ENCODE results near the gene PCDHB7.
"Not testable (repeated sequence)": the region's sequence is repeated elsewhere in the genome, so short reads cannot be mapped to it uniquely, and the experiment has no call there.

GRCh38 chr5:141179371-141179770 is 6.9 kb downstream of the PCDHB7 start:
- TF ChIP-seq, protein P1, sequence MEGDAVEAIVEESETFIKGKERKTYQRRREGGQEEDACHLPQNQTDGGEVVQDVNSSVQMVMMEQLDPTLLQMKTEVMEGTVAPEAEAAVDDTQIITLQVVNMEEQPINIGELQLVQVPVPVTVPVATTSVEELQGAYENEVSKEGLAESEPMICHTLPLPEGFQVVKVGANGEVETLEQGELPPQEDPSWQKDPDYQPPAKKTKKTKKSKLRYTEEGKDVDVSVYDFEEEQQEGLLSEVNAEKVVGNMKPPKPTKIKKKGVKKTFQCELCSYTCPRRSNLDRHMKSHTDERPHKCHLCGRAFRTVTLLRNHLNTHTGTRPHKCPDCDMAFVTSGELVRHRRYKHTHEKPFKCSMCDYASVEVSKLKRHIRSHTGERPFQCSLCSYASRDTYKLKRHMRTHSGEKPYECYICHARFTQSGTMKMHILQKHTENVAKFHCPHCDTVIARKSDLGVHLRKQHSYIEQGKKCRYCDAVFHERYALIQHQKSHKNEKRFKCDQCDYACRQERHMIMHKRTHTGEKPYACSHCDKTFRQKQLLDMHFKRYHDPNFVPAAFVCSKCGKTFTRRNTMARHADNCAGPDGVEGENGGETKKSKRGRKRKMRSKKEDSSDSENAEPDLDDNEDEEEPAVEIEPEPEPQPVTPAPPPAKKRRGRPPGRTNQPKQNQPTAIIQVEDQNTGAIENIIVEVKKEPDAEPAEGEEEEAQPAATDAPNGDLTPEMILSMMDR (IDR thresholded peaks at IDR 0.05; ENCODE audit: low read depth, low read length): not testable (repeated sequence)
- TF ChIP-seq EZH2phosphoT487 (IDR thresholded peaks at IDR 0.05; ENCODE audit: low read depth): not testable (repeated sequence)

Data from OCI-LY3 (cell line).